ENCODE measurements around the gene MMP27. TPM values are rescaled to one million over a fixed set of nuclear protein-coding genes. Genes with fewer than 3 reads are reported as not detected.

The MMP27 gene
- total and polyA plus RNA-seq, 2 experiments from 2014 or later = not detected

DNA sequence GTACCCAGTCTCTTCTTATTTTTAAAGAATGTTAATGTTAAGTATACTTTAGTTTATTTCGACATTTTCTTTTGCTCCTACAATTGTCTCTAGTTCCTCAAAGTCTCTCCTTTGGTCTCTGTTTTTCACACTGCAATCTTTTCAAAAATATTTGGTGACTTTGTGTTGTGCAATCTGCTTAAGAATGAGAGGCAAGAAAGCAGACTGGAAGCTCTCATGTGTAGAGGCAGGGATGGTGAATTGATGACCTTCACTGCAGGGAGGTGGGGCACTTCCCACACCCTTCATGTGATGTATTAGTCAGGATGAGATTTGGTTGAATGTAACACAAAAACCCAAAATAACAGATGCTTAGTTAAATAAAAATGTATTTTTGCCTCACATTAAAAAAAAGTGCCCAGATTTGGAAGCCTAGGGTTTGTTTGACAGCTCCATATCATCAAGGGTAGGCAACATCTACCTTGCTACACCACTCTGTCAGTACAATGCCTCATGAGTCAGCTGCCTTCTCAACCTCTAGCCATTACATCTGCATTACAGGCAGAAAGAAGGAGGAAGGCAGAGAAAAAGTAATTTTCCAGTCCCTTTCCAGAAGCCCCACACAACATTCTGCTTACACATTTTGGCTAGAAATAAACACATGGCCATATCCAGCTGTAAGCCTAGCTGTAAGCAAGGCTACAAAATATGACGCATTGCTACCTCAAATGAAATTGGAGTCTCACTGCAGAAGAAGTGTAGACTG, 3.8 kb upstream of the MMP27 start:
- Histone ChIP-seq H3K79me2 (no peaks in the 10 kb centered on the region), H3K9me2 (replicated peaks; ENCODE audit: insufficient read depth) (no peaks in the 10 kb centered on the region), H3K4me3 (no peak overlapping the region), H3K9me3 (ENCODE audit: low read depth) (no peaks in the 10 kb centered on the region), H3K27ac (no peak overlapping the region), H3K27me3 (no peaks in the 10 kb centered on the region), H3K4me2 (no peak overlapping the region), H3K4me1 (ENCODE audit: insufficient read depth) (no peaks in the 10 kb centered on the region), H4K20me1 (ENCODE audit: insufficient read depth, poor library complexity, severe bottlenecking) (no peaks in the 10 kb centered on the region), H2AFZ (no peak overlapping the region), H3K36me3 (replicated peaks; ENCODE audit: insufficient read depth, low read depth) (no peaks in the 10 kb centered on the region)
- no peak for DNase-seq (ENCODE audit: low spot score)
- TF ChIP-seq, protein P1, sequence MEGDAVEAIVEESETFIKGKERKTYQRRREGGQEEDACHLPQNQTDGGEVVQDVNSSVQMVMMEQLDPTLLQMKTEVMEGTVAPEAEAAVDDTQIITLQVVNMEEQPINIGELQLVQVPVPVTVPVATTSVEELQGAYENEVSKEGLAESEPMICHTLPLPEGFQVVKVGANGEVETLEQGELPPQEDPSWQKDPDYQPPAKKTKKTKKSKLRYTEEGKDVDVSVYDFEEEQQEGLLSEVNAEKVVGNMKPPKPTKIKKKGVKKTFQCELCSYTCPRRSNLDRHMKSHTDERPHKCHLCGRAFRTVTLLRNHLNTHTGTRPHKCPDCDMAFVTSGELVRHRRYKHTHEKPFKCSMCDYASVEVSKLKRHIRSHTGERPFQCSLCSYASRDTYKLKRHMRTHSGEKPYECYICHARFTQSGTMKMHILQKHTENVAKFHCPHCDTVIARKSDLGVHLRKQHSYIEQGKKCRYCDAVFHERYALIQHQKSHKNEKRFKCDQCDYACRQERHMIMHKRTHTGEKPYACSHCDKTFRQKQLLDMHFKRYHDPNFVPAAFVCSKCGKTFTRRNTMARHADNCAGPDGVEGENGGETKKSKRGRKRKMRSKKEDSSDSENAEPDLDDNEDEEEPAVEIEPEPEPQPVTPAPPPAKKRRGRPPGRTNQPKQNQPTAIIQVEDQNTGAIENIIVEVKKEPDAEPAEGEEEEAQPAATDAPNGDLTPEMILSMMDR (IDR thresholded peaks at IDR 0.05; ENCODE audit: poor library complexity) = no peak
- TF ChIP-seq EZH2phosphoT487 (IDR thresholded peaks at IDR 0.05; ENCODE audit: low read depth, severe bottlenecking, unreplicated experiment) (no peak), EZH2 (IDR thresholded peaks at IDR 0.05; ENCODE audit: borderline replicate concordance) (no peak)
- WGBS (ENCODE audit: low lambda C conversion rate, missing lambda C conversion rate) = 85% methylated on average over 2 of the region's 2 CpGs

DNA sequence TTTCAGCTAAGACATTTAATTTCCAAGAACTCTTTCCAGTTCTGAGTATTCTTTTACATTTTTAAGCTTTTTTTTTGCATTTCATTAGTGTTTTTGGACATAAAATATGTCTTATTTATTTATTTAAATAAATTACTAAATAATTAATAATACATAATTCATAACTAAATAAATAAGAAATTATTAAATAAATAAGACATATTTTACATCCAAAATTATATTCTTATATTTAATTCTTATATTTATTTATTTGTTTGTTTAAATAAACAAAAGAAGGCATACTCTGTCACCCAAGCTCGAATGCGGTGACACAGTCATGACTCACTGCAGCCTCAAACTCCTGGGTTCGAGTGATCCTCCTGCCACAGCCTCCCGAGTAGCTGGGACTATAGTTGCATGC, 3.1 kb upstream of the MMP27 start:
- 89% methylated on average over 4 of the region's 4 CpGs for WGBS (ENCODE audit: low lambda C conversion rate, missing lambda C conversion rate)

DNA sequence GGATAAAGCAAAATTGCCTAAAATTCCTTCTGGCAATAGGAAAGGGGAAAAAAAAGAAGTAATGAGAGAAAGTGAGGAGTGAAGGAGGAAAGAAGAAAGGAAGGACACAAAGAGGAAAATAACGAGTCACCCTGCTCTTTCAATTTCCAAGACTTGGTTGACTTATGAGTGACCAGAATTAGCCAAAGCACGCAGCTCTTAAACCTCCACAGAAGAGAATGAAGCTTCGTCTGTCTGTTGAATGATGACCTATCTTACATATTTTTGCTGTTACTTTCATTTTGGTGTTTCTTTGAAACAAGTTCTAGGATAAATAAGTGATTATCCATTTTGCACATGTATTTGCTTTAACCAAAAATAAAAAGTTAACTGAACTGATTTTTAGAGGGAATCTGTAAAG, 728 bp downstream of the MMP27 start:
- H3K79me2 ChIP-seq = no peaks in the 10 kb centered on the region
- no peaks in the 10 kb centered on the region for H3K4me1 ChIP-seq (ENCODE audit: insufficient read depth)
- H3K9me3 ChIP-seq (ENCODE audit: low read depth) = no peaks in the 10 kb centered on the region
- no peaks in the 10 kb centered on the region for H3K36me3 ChIP-seq (replicated peaks; ENCODE audit: insufficient read depth, low read depth)
- no peak overlapping the region for H3K27ac ChIP-seq
- WGBS (ENCODE audit: low lambda C conversion rate, missing lambda C conversion rate) = 87% methylated on average over 3 of the region's 3 CpGs
- H3K27me3 ChIP-seq = no peaks in the 10 kb centered on the region
- H3K9me2 ChIP-seq (replicated peaks; ENCODE audit: insufficient read depth) = no peaks in the 10 kb centered on the region
- no peaks in the 10 kb centered on the region for H4K20me1 ChIP-seq (ENCODE audit: insufficient read depth, poor library complexity, severe bottlenecking)
- H2AFZ ChIP-seq = no peak overlapping the region
- H3K4me3 ChIP-seq = no peak overlapping the region
- no peak for DNase-seq (ENCODE audit: low spot score)
- no peak overlapping the region for H3K4me2 ChIP-seq
- TF ChIP-seq EZH2 (IDR thresholded peaks at IDR 0.05; ENCODE audit: borderline replicate concordance) = no peak
- TF ChIP-seq, protein P1 (IDR thresholded peaks at IDR 0.05; ENCODE audit: poor library complexity) = no peak
- TF ChIP-seq EZH2phosphoT487 (IDR thresholded peaks at IDR 0.05; ENCODE audit: low read depth, severe bottlenecking, unreplicated experiment) = no peak

More for the DNA sequence above, 3.1 kb upstream of the MMP27 start:
- Histone ChIP-seq H3K4me2 (no peak overlapping the region), H3K27ac (no peak overlapping the region), H3K36me3 (replicated peaks; ENCODE audit: insufficient read depth, low read depth) (no peaks in the 10 kb centered on the region), H2AFZ (no peak overlapping the region), H3K79me2 (no peaks in the 10 kb centered on the region), H3K4me3 (no peak overlapping the region), H3K27me3 (no peaks in the 10 kb centered on the region), H3K4me1 (ENCODE audit: insufficient read depth) (no peaks in the 10 kb centered on the region), H4K20me1 (ENCODE audit: insufficient read depth, poor library complexity, severe bottlenecking) (no peaks in the 10 kb centered on the region), H3K9me2 (replicated peaks; ENCODE audit: insufficient read depth) (no peaks in the 10 kb centered on the region), H3K9me3 (ENCODE audit: low read depth) (no peaks in the 10 kb centered on the region)
- DNase-seq (ENCODE audit: low spot score) = no peak
- TF ChIP-seq EZH2phosphoT487 (IDR thresholded peaks at IDR 0.05; ENCODE audit: low read depth, severe bottlenecking, unreplicated experiment) (no peak), EZH2 (IDR thresholded peaks at IDR 0.05; ENCODE audit: borderline replicate concordance) (no peak)
- TF ChIP-seq, protein P1 (IDR thresholded peaks at IDR 0.05; ENCODE audit: poor library complexity) = no peak
